Vagina (tissue), 2 donors: Measurements from ENCODE around the gene PRR5.

Experiments used
- POLR2A ChIP-seq, 2 donors: fragments of 450-650 bp; IDR thresholded peaks; one replicate each; pipeline ENCODE4 v1.6.1; 2017; ENCODE audit warnings: antibody characterized with exemption in 2 of 2, mild to moderate bottlenecking in 2 of 2, moderate library complexity in 2 of 2
- POLR2AphosphoS5 ChIP-seq, 2 donors: sonication (generic); formaldehyde crosslinking; IDR thresholded peaks; one replicate each; pipeline ENCODE4 v1.9.0; 2017; ENCODE audit warnings: antibody characterized with exemption in 2 of 2, mild to moderate bottlenecking in 2 of 2, low read depth in 1 of 2; ENCODE audit not compliant: insufficient read depth in 1 of 2

DNA sequence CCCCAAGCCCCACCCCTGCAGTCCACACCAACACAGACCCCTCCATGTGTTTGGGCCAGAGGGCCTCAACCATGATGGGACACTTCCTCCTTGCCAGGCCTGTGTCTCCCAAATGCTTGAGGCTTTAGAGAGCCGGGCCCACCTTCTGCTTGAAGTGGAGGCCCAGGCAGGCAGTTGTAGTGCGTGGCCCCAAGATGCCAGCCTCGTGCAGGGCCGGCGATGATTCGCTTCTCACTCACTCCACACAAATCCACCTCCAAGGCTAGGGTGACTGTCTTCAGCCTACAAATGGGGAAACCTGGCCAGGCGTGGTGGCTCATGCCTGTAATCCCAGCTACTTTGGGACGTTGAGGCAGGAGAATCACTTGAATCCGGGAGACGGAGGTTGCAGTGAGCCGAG is 5.7 kb downstream of the PRR5 start:
- TF ChIP-seq POLR2A (IDR thresholded peaks at IDR 0.05) (no peak), POLR2AphosphoS5 (IDR thresholded peaks at IDR 0.05; ENCODE audit: insufficient read depth in 1 of 2, low read depth in 1 of 2) (no peak)
